ENCODE results near the gene SULT1B1. TPM values are rescaled to one million over a fixed set of nuclear protein-coding genes. Genes with fewer than 3 reads are reported as not detected.

SULT1B1 gene
- total RNA-seq, 1 donor from 2014 or later, result 0.11 TPM

- Histone ChIP-seq H3K9ac (ENCODE audit: low read length) (no peak overlapping the region), H4K20me1 (ENCODE audit: insufficient read depth, low read length) (no peaks in the 10 kb centered on the region), H3K79me2 (ENCODE audit: insufficient read depth, low read length) (no peaks in the 10 kb centered on the region), H3K36me3 (ENCODE audit: insufficient read depth, low read length) (no peaks in the 10 kb centered on the region), H3K4me1 (ENCODE audit: insufficient read depth, low read length) (no peaks in the 10 kb centered on the region), H3K9me3 (ENCODE audit: insufficient read depth, low read depth, low read length) (no peaks in the 10 kb centered on the region), H2AFZ (ENCODE audit: low read depth, low read length) (no peak overlapping the region), H3K4me2 (ENCODE audit: low read length) (no peak overlapping the region), H3K4me3 (ENCODE audit: insufficient read depth, low read depth, low read length) (no peak overlapping the region), H3K27me3 (ENCODE audit: insufficient read depth, low read length) (no peaks in the 10 kb centered on the region), H3K27ac (ENCODE audit: low read depth, low read length) (no peak overlapping the region)
- H3K4me3 Mint-ChIP-seq (ENCODE audit: unreplicated experiment), result no peak overlapping the region
- H3K36me3 Mint-ChIP-seq (ENCODE audit: low read depth, unreplicated experiment), result no peaks in the 10 kb centered on the region
- H3K9me3 Mint-ChIP-seq (ENCODE audit: unreplicated experiment), result peaks cover 3% of the 10 kb centered on the region
- DNase-seq (ENCODE audit: low read depth), result no peak
- no peaks in the 10 kb centered on the region for H3K27me3 Mint-ChIP-seq (ENCODE audit: low read depth, unreplicated experiment)
- H3K27ac Mint-ChIP-seq (ENCODE audit: unreplicated experiment), result no peak overlapping the region
- H3K4me1 Mint-ChIP-seq (ENCODE audit: low read depth, unreplicated experiment), result peaks cover 8% of the 10 kb centered on the region
- FAIRE-seq, result no peak
- TF ChIP-seq CTCF (IDR thresholded peaks at IDR 0.05; ENCODE audit: insufficient read depth, low read depth, low read length), result no peak
- TF ChIP-seq EZH2 (IDR thresholded peaks at IDR 0.05; ENCODE audit: insufficient read depth, low read length), result no peak
Measured at GRCh38 chr4:69742596-69742995, 17.8 kb downstream of the SULT1B1 start.

DNA sequence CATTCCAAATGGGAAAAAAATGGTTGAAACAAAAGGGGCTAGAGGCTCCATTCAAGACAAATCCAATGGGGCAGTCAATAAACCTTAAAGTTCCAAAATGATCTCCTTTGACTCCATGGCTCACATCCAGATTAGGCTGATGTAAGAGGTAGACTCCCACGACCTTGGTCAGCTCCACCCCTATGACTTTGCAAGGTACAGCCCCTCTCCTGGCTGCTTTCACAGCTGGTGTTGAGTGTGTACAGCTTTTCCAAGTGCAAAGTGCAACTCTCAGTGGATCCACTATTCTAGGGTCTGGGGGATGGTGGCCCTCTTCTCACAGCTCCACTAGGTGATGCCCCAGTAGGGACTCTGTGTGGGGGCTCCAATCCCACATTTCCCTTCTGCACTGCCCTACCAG is 21.5 kb downstream of the SULT1B1 start:
- no peak for TF ChIP-seq EZH2 (IDR thresholded peaks at IDR 0.05; ENCODE audit: insufficient read depth, low read length)
- no peak for TF ChIP-seq CTCF (IDR thresholded peaks at IDR 0.05; ENCODE audit: insufficient read depth, low read depth, low read length)

DNA sequence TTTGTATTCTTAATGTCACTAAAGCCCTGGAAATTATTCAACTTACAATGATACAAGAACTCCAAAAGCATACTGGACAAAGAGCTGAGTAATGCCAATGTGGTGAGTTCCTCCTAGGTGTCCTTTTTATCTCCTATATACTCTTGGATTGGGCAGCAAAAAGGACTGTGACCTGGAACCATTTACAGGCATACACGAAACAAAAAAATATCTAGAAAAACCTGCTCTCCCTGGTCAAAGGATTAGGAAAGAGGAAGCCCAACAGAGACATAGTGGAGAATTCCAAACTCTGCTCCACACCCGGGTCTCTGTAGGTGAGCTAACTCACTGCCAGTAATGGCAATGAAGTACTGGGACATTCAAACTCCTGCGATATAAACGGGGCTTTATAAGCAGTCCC is 25.3 kb downstream of the SULT1B1 start:
- no peak overlapping the region for H3K27ac ChIP-seq (ENCODE audit: low read depth, low read length)
- DNase-seq (ENCODE audit: low read depth), result no peak
- no peaks in the 10 kb centered on the region for H3K27me3 ChIP-seq (ENCODE audit: insufficient read depth, low read length)
- no peaks in the 10 kb centered on the region for H3K4me1 ChIP-seq (ENCODE audit: insufficient read depth, low read length)
- no peak for FAIRE-seq
- H4K20me1 ChIP-seq (ENCODE audit: insufficient read depth, low read length), result no peaks in the 10 kb centered on the region
- TF ChIP-seq CTCF (IDR thresholded peaks at IDR 0.05; ENCODE audit: insufficient read depth, low read depth, low read length) (no peak), EZH2 (IDR thresholded peaks at IDR 0.05; ENCODE audit: insufficient read depth, low read length) (no peak)
- H3K36me3 ChIP-seq (ENCODE audit: insufficient read depth, low read length), result no peaks in the 10 kb centered on the region
- Mint-ChIP-seq H3K4me3 (ENCODE audit: unreplicated experiment) (no peak overlapping the region), H3K4me1 (ENCODE audit: low read depth, unreplicated experiment) (no peaks in the 10 kb centered on the region), H3K9me3 (ENCODE audit: unreplicated experiment) (no peaks in the 10 kb centered on the region), H3K27ac (ENCODE audit: unreplicated experiment) (no peak overlapping the region), H3K36me3 (ENCODE audit: low read depth, unreplicated experiment) (no peaks in the 10 kb centered on the region), H3K27me3 (ENCODE audit: low read depth, unreplicated experiment) (no peaks in the 10 kb centered on the region)
- no peaks in the 10 kb centered on the region for H3K9me3 ChIP-seq (ENCODE audit: insufficient read depth, low read depth, low read length)
- H3K4me2 ChIP-seq (ENCODE audit: low read length), result no peak overlapping the region
- no peaks in the 10 kb centered on the region for H3K79me2 ChIP-seq (ENCODE audit: insufficient read depth, low read length)
- H3K4me3 ChIP-seq (ENCODE audit: insufficient read depth, low read depth, low read length), result no peak overlapping the region
- no peak overlapping the region for H3K9ac ChIP-seq (ENCODE audit: low read length)
- H2AFZ ChIP-seq (ENCODE audit: low read depth, low read length), result no peak overlapping the region

More for the DNA sequence above, 21.5 kb downstream of the SULT1B1 start:
- Histone ChIP-seq H3K27me3 (ENCODE audit: insufficient read depth, low read length) (no peaks in the 10 kb centered on the region), H3K36me3 (ENCODE audit: insufficient read depth, low read length) (no peaks in the 10 kb centered on the region), H3K27ac (ENCODE audit: low read depth, low read length) (no peak overlapping the region), H2AFZ (ENCODE audit: low read depth, low read length) (no peak overlapping the region), H4K20me1 (ENCODE audit: insufficient read depth, low read length) (no peaks in the 10 kb centered on the region), H3K4me1 (ENCODE audit: insufficient read depth, low read length) (no peaks in the 10 kb centered on the region), H3K9ac (ENCODE audit: low read length) (no peak overlapping the region), H3K79me2 (ENCODE audit: insufficient read depth, low read length) (no peaks in the 10 kb centered on the region), H3K9me3 (ENCODE audit: insufficient read depth, low read depth, low read length) (no peaks in the 10 kb centered on the region), H3K4me2 (ENCODE audit: low read length) (no peak overlapping the region), H3K4me3 (ENCODE audit: insufficient read depth, low read depth, low read length) (no peak overlapping the region)
- H3K4me3 Mint-ChIP-seq (ENCODE audit: unreplicated experiment), result no peak overlapping the region
- FAIRE-seq, result no peak
- H3K27ac Mint-ChIP-seq (ENCODE audit: unreplicated experiment), result no peak overlapping the region
- no peaks in the 10 kb centered on the region for H3K27me3 Mint-ChIP-seq (ENCODE audit: low read depth, unreplicated experiment)
- no peaks in the 10 kb centered on the region for H3K4me1 Mint-ChIP-seq (ENCODE audit: low read depth, unreplicated experiment)
- H3K9me3 Mint-ChIP-seq (ENCODE audit: unreplicated experiment), result no peaks in the 10 kb centered on the region
- DNase-seq (ENCODE audit: low read depth), result no peak
- no peaks in the 10 kb centered on the region for H3K36me3 Mint-ChIP-seq (ENCODE audit: low read depth, unreplicated experiment)

Data from astrocyte (in vitro differentiated cells and primary cell).